GM12875 (cell line): ENCODE results near the gene AKNA.

Experiments used
- H3K4me3 ChIP-seq: one replicate; pipeline ENCODE4 v1.5.1; 2011; ENCODE audit warnings: low read depth, low read length, control low read depth
- TF ChIP-seq, protein P1 (sequence below): IDR thresholded peaks from 2 replicates; pipeline ENCODE4 v1.5.1; 2011; ENCODE audit warnings: low read depth, mild to moderate bottlenecking, control low read depth, inconsistent platforms, low read length, moderate library complexity, borderline replicate concordance; ENCODE audit not compliant: insufficient read depth

The AKNA gene

DNA sequence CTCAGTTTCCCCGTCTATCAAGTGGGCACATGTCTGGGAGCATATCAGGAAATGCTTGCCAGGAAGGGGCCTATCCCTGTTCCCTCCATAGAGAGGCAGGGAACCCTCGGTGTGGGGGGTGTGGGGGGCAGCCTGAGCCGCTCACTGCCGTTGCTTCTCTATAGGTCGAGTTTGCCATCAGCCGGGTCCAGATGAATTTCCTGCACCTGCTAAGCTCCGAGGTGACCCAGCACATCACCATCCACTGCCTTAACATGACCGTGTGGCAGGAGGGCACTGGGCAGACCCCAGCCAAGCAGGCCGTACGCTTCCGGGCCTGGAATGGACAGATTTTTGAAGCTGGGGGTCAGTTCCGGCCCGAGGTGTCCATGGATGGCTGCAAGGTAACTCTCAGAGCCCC lies 78.7 kb downstream of the AKNA start:
- TF ChIP-seq, protein P1, sequence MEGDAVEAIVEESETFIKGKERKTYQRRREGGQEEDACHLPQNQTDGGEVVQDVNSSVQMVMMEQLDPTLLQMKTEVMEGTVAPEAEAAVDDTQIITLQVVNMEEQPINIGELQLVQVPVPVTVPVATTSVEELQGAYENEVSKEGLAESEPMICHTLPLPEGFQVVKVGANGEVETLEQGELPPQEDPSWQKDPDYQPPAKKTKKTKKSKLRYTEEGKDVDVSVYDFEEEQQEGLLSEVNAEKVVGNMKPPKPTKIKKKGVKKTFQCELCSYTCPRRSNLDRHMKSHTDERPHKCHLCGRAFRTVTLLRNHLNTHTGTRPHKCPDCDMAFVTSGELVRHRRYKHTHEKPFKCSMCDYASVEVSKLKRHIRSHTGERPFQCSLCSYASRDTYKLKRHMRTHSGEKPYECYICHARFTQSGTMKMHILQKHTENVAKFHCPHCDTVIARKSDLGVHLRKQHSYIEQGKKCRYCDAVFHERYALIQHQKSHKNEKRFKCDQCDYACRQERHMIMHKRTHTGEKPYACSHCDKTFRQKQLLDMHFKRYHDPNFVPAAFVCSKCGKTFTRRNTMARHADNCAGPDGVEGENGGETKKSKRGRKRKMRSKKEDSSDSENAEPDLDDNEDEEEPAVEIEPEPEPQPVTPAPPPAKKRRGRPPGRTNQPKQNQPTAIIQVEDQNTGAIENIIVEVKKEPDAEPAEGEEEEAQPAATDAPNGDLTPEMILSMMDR: no peak
- H3K4me3 ChIP-seq: no peak overlapping the region

DNA sequence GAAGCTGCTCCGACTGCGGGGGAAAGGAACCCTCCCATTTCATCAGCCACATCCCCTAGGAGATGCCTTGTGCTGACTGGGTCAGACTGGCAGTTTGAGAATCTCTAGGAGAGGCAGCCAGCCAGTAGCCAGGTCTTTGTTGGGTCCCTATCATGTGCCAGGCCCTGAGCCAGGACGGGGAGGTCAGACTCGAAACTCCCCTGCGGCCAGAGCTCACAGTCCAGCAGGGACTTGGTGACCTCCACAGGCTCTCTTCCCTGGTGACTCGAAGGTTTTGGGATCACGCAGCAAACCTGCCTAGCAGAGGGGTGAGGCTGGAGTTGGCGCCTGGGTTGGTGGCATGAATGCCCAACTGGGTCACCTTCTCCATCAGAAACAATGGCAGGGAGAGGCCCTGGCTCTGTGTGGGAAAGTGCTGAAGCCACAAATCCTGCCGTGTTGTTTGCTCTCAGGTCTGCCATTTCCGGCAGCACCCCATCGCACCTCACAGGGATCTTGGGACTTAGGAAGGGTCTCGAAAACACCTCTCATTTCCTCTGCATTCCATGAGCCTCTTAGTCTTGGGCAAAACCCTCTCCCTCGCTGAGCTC lies 79.3 kb downstream of the AKNA start:
- TF ChIP-seq, protein P1: no peak
- H3K4me3 ChIP-seq: no peak overlapping the region

DNA sequence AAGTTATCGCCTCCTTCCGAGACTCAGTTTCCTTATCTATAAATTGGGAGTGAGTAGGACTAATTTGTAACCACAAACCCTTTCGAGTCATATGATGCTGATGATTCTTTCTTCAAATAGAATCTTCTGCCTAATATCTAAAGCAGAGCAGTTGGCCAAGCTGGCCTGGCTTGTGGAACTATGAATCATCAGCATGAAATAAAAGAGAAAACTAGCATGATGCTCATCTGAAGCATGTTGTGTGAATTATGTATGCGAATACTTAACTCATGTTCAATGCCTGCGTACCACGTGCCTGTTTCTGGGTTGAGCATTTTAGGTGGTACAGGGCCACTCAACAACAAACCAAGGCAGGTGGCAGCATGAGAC lies 79.9 kb downstream of the AKNA start:
- no peak overlapping the region for H3K4me3 ChIP-seq
- TF ChIP-seq, protein P1: no peak

DNA sequence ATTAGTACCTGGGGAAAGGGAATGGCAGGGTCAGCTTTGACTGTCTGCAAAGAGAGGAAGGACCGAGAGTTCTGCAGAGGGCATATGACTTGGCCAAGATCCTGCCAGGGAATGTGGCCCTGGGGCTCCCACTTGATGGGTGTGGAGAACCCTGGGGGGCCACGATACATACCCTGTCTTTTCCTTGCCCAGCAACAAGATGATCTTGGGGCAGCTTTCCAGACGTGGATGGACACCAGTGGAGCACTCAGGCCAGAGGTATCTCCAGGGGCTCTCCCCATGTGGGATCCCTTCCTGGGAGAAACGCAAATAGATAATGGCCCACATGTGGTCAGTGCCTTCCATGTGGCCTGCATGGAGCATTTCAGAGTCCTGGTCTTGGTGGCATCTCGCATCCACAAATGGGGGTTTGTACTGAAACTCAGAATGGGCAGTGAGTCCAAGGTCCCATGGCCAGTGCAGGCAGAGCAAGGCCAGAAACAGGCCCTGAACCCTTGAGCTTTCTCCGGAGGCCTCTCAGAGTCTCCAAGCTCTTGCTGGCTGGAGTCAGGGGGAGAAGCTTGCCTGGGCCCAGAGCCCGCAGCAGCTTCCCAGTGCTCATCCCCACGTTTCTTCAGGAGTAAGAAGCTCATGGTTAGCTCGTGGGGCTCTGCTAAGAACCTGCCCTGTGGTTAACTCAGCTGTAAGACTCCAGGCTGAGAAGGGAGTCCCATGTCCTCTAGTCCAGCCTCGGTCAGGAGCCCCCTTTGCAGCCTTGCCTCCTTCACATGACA lies 83.2 kb downstream of the AKNA start:
- TF ChIP-seq, protein P1: no peak
- no peak overlapping the region for H3K4me3 ChIP-seq

DNA sequence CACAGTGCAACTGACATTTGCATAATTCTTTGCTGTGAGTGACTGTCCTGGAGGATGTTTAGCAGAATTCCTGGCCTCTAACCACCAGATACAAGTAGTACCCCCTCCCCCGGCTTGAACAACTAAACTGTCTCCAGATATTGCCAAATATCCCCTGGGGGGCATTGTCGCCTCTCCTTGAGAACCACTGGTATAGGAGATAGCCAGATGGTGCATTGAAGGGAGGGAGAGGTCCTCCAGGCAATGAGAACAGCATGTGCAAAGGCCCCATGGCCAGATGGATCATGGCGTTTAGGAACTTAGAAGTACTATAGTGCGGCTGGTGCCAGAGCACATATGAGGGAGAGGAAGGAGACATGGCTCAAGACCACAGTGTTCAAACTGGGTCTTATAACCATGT lies 83.8 kb downstream of the AKNA start:
- TF ChIP-seq, protein P1: no peak
- H3K4me3 ChIP-seq: no peak overlapping the region

DNA sequence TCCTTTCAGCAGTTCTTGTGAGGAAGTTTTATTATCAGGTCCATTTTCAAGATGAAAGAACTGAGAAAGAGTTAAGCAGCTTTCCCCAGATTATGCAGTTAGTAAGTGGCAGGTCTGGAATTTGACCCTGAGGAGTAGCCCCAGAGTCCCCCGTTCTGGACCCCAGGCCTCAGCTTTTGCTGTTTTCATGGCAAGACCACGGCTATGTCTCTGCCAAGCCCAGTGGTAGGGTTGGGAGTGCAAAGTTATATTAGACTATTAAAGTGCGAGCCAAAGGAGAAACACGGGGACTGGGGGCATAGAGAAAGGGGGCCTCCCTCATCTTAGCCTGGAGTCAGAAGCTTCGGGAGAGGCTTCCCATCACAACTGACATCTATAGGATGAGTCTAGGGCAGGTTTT lies 84.2 kb downstream of the AKNA start:
- TF ChIP-seq, protein P1: no peak
- no peak overlapping the region for H3K4me3 ChIP-seq

DNA sequence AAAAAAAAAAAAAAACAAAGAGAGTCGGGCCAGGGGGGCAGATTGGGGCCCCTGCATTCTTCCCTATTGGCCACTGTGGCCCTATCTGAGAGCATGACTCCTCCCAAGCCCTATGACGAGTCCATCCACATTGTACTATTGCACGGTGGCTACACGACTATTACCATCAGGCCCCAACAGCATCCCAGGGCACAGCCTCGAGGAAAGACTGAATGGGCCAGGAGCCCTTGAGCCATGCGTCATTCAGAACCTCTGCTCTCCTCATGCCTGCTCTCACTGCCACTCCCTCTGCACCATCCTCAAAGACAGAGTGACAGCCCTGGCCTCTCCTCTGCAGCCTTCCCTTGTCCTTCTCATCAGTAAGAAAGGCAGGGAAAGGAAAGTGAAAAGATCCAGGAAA lies 85.1 kb downstream of the AKNA start:
- TF ChIP-seq, protein P1: no peak
- no peak overlapping the region for H3K4me3 ChIP-seq
